IMR-90 (cell line): ENCODE data around the gene LDHB. TPM values are rescaled to one million over a fixed set of nuclear protein-coding genes. Genes with fewer than 3 reads are reported as not detected.

Source experiments
- ATAC-seq: fragments of 200-7000 bp; cut with Tn5 transposase; 2 replicates; pipeline ENCODE4 v1.9.1; 2020; ENCODE audit warnings: low read depth, mild to moderate bottlenecking, moderate library complexity
- BruUV-seq: library from RNA; stranded (reverse); fragments of 400-500 nt; replicated peaks from 2 replicates; lab custom pipeline; 2021; lab: Mats Ljungman, UMichigan
- CTCF ChIA-PET: fragments of 300-600 bp; formaldehyde crosslinking; extraction: SDS; loops from one replicate; lab custom pipeline; 2021; ENCODE audit warnings: antibody characterized with exemption; lab: Yijun Ruan, JAX
- POLR2A ChIA-PET: fragments of 300-600 bp; sonication (Branson Sonifier 250); formaldehyde crosslinking; loops from one replicate; lab custom pipeline; 2022; ENCODE audit warnings: antibody characterized with exemption; ENCODE audit not compliant: unreplicated experiment; lab: Charles Lee
- DNase-seq: peaks from one replicate; pipeline ENCODE4 v3.0.0; 2013
- H2AFZ ChIP-seq: replicated peaks from 2 replicates; pipeline ENCODE3; 2013; ENCODE audit warnings: low read length, mild to moderate bottlenecking; ENCODE audit not compliant: poor library complexity
- H2AK5ac ChIP-seq: 2 replicates; pipeline ENCODE4 v1.6.1; 2013; ENCODE audit warnings: low read depth, low read length, inconsistent platforms
- H2AK9ac ChIP-seq: replicated peaks from 2 replicates; pipeline ENCODE3; 2013; ENCODE audit warnings: mild to moderate bottlenecking, low read depth, low read length, moderate library complexity; ENCODE audit not compliant: poor library complexity
- H2BK120ac ChIP-seq: 2 replicates; pipeline ENCODE4 v1.6.1; 2013; ENCODE audit warnings: low read depth, low read length, inconsistent platforms
- H2BK15ac ChIP-seq: 3 replicates; pipeline ENCODE4 v1.6.1; 2013; ENCODE audit warnings: low read depth, low read length, inconsistent platforms
- H2BK20ac ChIP-seq: 2 replicates; pipeline ENCODE4 v1.6.1; 2013; ENCODE audit warnings: low read depth, mild to moderate bottlenecking, inconsistent platforms, low read length, moderate library complexity
- H2BK5ac ChIP-seq: 2 replicates; pipeline ENCODE4 v1.6.1; 2013; ENCODE audit warnings: mild to moderate bottlenecking, low read depth, low read length, inconsistent platforms; ENCODE audit not compliant: poor library complexity, severe bottlenecking
- H3K14ac ChIP-seq: replicated peaks from 2 replicates; pipeline ENCODE4 v1.6.1; 2013; ENCODE audit warnings: low read depth, low read length, inconsistent platforms
- H3K18ac ChIP-seq: 2 replicates; pipeline ENCODE4 v1.6.1; 2013; ENCODE audit warnings: low read depth, low read length, control low read depth
- H3K23ac ChIP-seq: 2 replicates; pipeline ENCODE4 v1.6.1; 2013; ENCODE audit warnings: low read depth, low read length, inconsistent platforms
- H3K27ac ChIP-seq: 2 replicates; pipeline ENCODE4 v1.5.1; 2013; ENCODE audit warnings: mild to moderate bottlenecking, control low read depth, low read length; ENCODE audit not compliant: insufficient read depth
- H3K27me3 ChIP-seq: 2 replicates; pipeline ENCODE4 v1.6.1; 2013; ENCODE audit warnings: low read length; ENCODE audit not compliant: control insufficient read depth, insufficient read depth
- H3K36me3 ChIP-seq: 2 replicates; pipeline ENCODE4 v1.6.1; 2013; ENCODE audit warnings: low read length, mixed read lengths; ENCODE audit not compliant: control insufficient read depth, insufficient read depth
- H3K4ac ChIP-seq: 2 replicates; pipeline ENCODE4 v1.6.1; 2013; ENCODE audit warnings: low read depth, low read length, inconsistent platforms
- H3K4me1 ChIP-seq: 2 replicates; pipeline ENCODE4 v1.6.1; 2013; ENCODE audit warnings: low read length, mixed read lengths; ENCODE audit not compliant: control insufficient read depth, insufficient read depth
- H3K4me2 ChIP-seq: 2 replicates; pipeline ENCODE4 v1.6.1; 2013; ENCODE audit warnings: low read depth, mild to moderate bottlenecking, control low read depth, low read length, moderate library complexity
- H3K4me3 ChIP-seq: 2 replicates; pipeline ENCODE4 v1.5.1; 2013; ENCODE audit warnings: low read depth, mild to moderate bottlenecking, control low read depth, low read length, moderate library complexity; ENCODE audit not compliant: insufficient read depth
- H3K56ac ChIP-seq: 2 replicates; pipeline ENCODE4 v1.6.1; 2013; ENCODE audit warnings: low read length, inconsistent platforms; ENCODE audit not compliant: insufficient read depth; ENCODE audit errors: extremely low read depth
- H3K79me1 ChIP-seq, 2 experiments: 2 replicates each; pipeline ENCODE4 v1.6.1; 2013; ENCODE audit warnings: low read length in 2 of 2, inconsistent platforms in 1 of 2, low read depth in 1 of 2
- H3K9ac ChIP-seq: 2 replicates; pipeline ENCODE4 v1.6.1; 2013; ENCODE audit warnings: low read depth, low read length, control low read depth
- H3K9me1 ChIP-seq: 2 replicates; pipeline ENCODE4 v1.6.1; 2013; ENCODE audit warnings: low read length, inconsistent platforms; ENCODE audit not compliant: insufficient read depth
- H3K9me3 ChIP-seq: 2 replicates; pipeline ENCODE4 v1.6.1; 2013; ENCODE audit warnings: low read length; ENCODE audit not compliant: control insufficient read depth, insufficient read depth
- H4K20me1 ChIP-seq: 2 replicates; pipeline ENCODE4 v1.6.1; 2013; ENCODE audit warnings: low read length, inconsistent platforms; ENCODE audit not compliant: insufficient read depth
- H4K5ac ChIP-seq: 2 replicates; pipeline ENCODE4 v1.6.1; 2013; ENCODE audit warnings: mild to moderate bottlenecking, low read depth, low read length, control low read depth
- H4K8ac ChIP-seq, 2 experiments: 2 replicates each; pipeline ENCODE4 v1.6.1; 2013; ENCODE audit warnings: low read depth in 2 of 2, low read length in 2 of 2, control low read depth in 1 of 2, inconsistent platforms in 1 of 2
- H4K91ac ChIP-seq: 2 replicates; pipeline ENCODE4 v1.6.1; 2013; ENCODE audit warnings: low read depth, low read length, inconsistent platforms; ENCODE audit not compliant: insufficient read depth
- BHLHE40 ChIP-seq: fragments of 150-350 bp; IDR thresholded peaks from 2 replicates; pipeline ENCODE4 v1.6.1; 2016; ENCODE audit warnings: mild to moderate bottlenecking, low read depth, low read length
- CEBPB ChIP-seq: IDR thresholded peaks from 2 replicates; pipeline ENCODE4 v1.6.1; 2012; ENCODE audit warnings: low read depth, low read length, improper control_type of control experiment
- CHD1 ChIP-seq: IDR thresholded peaks from 2 replicates; pipeline ENCODE4 v1.6.1; 2012; ENCODE audit warnings: low read depth, low read length, improper control_type of control experiment
- CTCF ChIP-seq: conservative IDR thresholded peaks from 2 replicates; pipeline ENCODE4 v1.5.1; 2012; ENCODE audit warnings: mild to moderate bottlenecking, low read depth, low read length, improper control_type of control experiment
- ELK1 ChIP-seq: fragments of 150-350 bp; IDR thresholded peaks from 2 replicates; pipeline ENCODE4 v1.6.1; 2016; ENCODE audit warnings: low read depth, mild to moderate bottlenecking, low read length, moderate library complexity, borderline replicate concordance
- FOS ChIP-seq: fragments of 150-350 bp; IDR thresholded peaks from 2 replicates; pipeline ENCODE4 v1.6.1; 2016; ENCODE audit warnings: low read depth, low read length
- MAFK ChIP-seq: IDR thresholded peaks from 2 replicates; pipeline ENCODE4 v1.6.1; 2012; ENCODE audit warnings: low read depth, low read length, improper control_type of control experiment
- MAZ ChIP-seq: IDR thresholded peaks from 2 replicates; pipeline ENCODE4 v1.6.1; 2012; ENCODE audit warnings: low read depth, mild to moderate bottlenecking, low read length, improper control_type of control experiment, moderate library complexity, borderline replicate concordance
- MXI1 ChIP-seq: IDR thresholded peaks from 2 replicates; pipeline ENCODE4 v1.6.1; 2012; ENCODE audit warnings: low read depth, mild to moderate bottlenecking, low read length, moderate library complexity, borderline replicate concordance
- NFE2L2 ChIP-seq: fragments of 150-350 bp; IDR thresholded peaks from 2 replicates; pipeline ENCODE4 v1.6.1; 2016; ENCODE audit warnings: low read depth, mild to moderate bottlenecking, low read length
- POLR2A ChIP-seq: IDR thresholded peaks from 2 replicates; pipeline ENCODE4 v1.6.1; 2012; ENCODE audit warnings: mild to moderate bottlenecking, low read depth, low read length
- RAD21 ChIP-seq: IDR thresholded peaks from 2 replicates; pipeline ENCODE4 v1.6.1; 2012; ENCODE audit warnings: low read length, improper control_type of control experiment
- RCOR1 ChIP-seq: IDR thresholded peaks from 2 replicates; pipeline ENCODE4 v1.6.1; 2012; ENCODE audit warnings: mild to moderate bottlenecking, low read length, improper control_type of control experiment; ENCODE audit not compliant: insufficient replicate concordance
- RFX5 ChIP-seq: IDR thresholded peaks from 2 replicates; pipeline ENCODE4 v1.8.0; 2012; ENCODE audit warnings: low read depth, mild to moderate bottlenecking, low read length, moderate library complexity
- SMC3 ChIP-seq: fragments of 150-350 bp; IDR thresholded peaks from 2 replicates; pipeline ENCODE4 v1.6.1; 2016; ENCODE audit warnings: low read depth, mild to moderate bottlenecking, antibody characterized with exemption, low read length, moderate library complexity
- USF2 ChIP-seq: fragments of 150-350 bp; IDR thresholded peaks from 2 replicates; pipeline ENCODE4 v1.6.1; 2017; ENCODE audit warnings: mild to moderate bottlenecking, antibody characterized with exemption, low read length, low read depth
- WGBS, 2 experiments: methylation state at CpG; one replicate each; pipeline versions ENCODE4 v1.1.5 to v1.1.7; 2013; ENCODE audit warnings: missing lambda C conversion rate in 2 of 2; ENCODE audit not compliant: insufficient read length in 1 of 2; ENCODE audit errors: extremely low coverage in 2 of 2; 5-methylcytosine and 5-hydroxymethylcytosine counted together
- dilution Hi-C: fragments of 300-500 bp; cut with HindIII; formaldehyde crosslinking; loops from one replicate; pipeline ENCODE4 v1.14.3; 2018; ENCODE audit warnings: low sequenced_read_pairs; ENCODE audit not compliant: unreplicated experiment
- in situ Hi-C: fragments of 300-500 bp; cut with MboI; formaldehyde crosslinking; loops from 3 replicates; pipeline ENCODE4 v1.14.3; 2019; ENCODE audit warnings: low sequenced_read_pairs, inconsistent platforms, mixed read lengths
- intact Hi-C: fragments of 100-400 bp; cut with micrococcal nuclease; formaldehyde crosslinking; loops from 2 replicates; pipeline ENCODE4 v1.10.0; 2022
- polyA plus RNA-seq, 3 experiments: library from polyadenylated mRNA; depleted of rRNA; stranded (reverse); fragments of >200 nt; gene quantifications; 2 replicates each; pipeline ENCODE4 v1.2.3, GENCODE V29; 2012; ENCODE audit warnings: low replicate concordance in 1 of 3
- total RNA-seq: library from RNA; depleted of rRNA; stranded (reverse); fragments of >200 nt; gene quantifications from 2 replicates; pipeline ENCODE4 v1.2.3, GENCODE V29; 2012

Gene LDHB
- total and polyA plus RNA-seq, 2 of the 4 experiments (the other 2 are of a cell fraction) = 623 to 630 TPM

GRCh38 chr12:21677204-21677603 is 19.6 kb upstream of the LDHB start:
- dilution Hi-C loops = no loop called here

More at GRCh38 chr12:21677204-21677603, 19.6 kb upstream of the LDHB start:
- H3K9me3 ChIP-seq = no peaks in the 10 kb centered on the region
- H3K4me2 ChIP-seq = no peak overlapping the region
- ATAC-seq = no peak
- DNase-seq = no peak
- TF ChIP-seq CHD1 (no peak), RAD21 (no peak), FOS (no peak), CTCF (no peak), MXI1 (no peak), SMC3 (no peak), USF2 (no peak), ELK1 (no peak), MAZ (no peak), MAFK (no peak), POLR2A (no peak), BHLHE40 (no peak), RCOR1 (no peak), NFE2L2 (no peak), RFX5 (no peak), CEBPB (no peak)
- H3K14ac ChIP-seq = no peak overlapping the region
- H3K4me1 ChIP-seq = no peaks in the 10 kb centered on the region
- BruUV-seq = no TSS peak
- H2AK5ac ChIP-seq = no peak overlapping the region
- no peak overlapping the region for H3K4me3 ChIP-seq
- no peak overlapping the region for H2AK9ac ChIP-seq
- in situ Hi-C loops = loop anchor here (10.0 to 25.0 kb wide), 2 partner anchors 72 to 760 kb away; partner anchors contain the start of gene GYS2
- no peak overlapping the region for H3K18ac ChIP-seq
- ChIA-PET CTCF (no interaction called here), POLR2A (no interaction called here)
- no peak overlapping the region for H2BK15ac ChIP-seq
- no peak overlapping the region for H4K91ac ChIP-seq
- H4K5ac ChIP-seq = no peak overlapping the region
- no peak overlapping the region for H3K23ac ChIP-seq
- H3K9ac ChIP-seq = no peak overlapping the region
- H3K79me1 ChIP-seq = no peaks in the 10 kb centered on the region
- H3K36me3 ChIP-seq = no peaks in the 10 kb centered on the region
- H4K8ac ChIP-seq = no peak overlapping the region
- no peak overlapping the region for H2BK120ac ChIP-seq
- no peak overlapping the region for H2BK5ac ChIP-seq
- H3K56ac ChIP-seq = no peak overlapping the region
- H2BK20ac ChIP-seq = no peak overlapping the region
- peaks cover 13% of the 10 kb centered on the region for H3K27me3 ChIP-seq
- H3K9me1 ChIP-seq = no peaks in the 10 kb centered on the region
- intact Hi-C loops = no loop called here
- H3K4ac ChIP-seq = no peak overlapping the region
- no peak overlapping the region for H2AFZ ChIP-seq
- no peak overlapping the region for H3K27ac ChIP-seq
- H4K20me1 ChIP-seq = no peaks in the 10 kb centered on the region
- WGBS, 2 experiments = no CpG with 5 or more reads among the region's 13 CpGs
